ENCODE measurements around the gene DCXR.

Gene DCXR

DNA sequence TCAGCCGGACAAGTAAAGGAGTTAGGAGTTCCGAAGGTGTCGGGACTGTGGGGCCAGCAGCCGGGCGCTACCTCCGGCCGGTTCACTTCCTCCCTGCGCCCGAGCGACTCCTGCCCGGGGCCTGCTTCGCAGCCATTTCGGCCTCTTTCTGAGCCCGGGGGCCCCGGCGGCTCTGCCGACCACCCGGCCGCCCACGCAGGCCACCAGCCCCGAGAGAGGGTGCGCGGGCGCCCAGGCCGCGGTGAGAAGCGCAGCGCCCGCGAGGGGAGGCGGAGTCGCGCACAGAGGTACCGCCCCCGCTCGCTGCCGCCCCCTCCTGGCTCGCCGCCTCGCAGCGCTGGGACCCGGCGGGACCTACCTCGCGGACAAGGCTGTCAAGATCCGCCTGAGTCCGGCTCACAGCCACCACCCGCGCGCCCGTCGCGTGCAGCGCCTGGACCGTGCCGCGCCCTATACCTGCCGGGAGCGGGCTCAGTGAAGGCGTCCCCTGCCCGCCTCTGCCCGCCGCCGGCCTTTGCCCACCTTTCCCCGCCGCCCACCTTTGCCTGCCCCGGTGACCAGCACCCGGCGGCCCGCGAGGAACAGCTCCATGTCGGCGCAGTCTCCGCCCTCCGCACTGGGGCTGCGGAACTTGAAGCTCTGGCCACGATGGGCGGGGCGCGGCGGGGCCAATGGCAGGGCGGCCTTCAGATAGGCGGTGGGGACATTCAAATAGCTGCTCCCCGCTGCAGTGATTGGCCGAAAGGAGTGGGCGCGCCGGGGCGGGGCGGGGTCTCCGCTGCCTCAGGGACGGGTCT, at the start of gene DCXR:
Gene DCXR, minus strand, starts transcription at position 606 of the 797 bp plus-strand sequence. Its CDS starts 15 bp downstream, at position 591.
- DNase-seq = peak; percentile 96

DNA sequence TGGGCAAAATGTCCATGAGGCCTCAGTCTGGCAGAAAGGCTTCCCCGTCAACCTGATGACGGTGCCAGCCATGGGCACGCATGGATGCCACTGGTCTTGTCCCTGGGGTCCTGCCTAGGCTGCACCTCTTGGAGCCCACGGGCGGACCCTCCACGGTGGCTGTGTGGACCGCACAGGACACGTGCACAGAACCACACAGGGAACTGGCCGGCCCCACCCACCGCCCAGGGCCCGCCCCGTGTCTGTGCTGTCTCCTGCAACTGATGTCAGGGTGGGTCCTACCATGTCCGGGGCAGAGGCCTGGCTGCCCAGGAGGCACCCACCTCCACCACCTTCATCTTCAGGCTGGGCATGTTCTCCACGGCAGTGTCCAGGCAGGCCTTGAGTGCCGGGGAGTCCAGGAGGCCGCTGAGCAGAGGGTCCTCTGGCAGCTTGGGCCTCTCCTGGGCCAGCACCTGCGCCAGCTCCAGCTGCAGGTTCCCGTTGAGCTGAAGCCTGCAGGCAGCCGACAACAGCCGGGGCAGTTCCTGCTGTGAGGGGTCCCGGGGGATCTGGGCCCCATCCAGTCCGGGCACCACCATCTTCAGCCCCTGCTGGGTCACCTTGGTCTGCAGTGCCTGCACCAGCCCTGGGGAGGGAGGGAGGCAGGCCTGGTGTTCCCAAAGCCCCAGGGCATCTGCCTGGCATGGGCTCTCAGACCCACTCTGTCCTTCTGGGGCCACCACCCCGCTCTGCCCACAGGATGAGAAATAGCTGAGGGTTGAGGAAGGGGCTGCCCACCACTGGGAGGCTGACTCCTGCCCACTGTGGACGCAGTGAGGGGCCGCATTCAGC, 48.7 kb upstream of the DCXR start:
- no peak for DNase-seq

DNA sequence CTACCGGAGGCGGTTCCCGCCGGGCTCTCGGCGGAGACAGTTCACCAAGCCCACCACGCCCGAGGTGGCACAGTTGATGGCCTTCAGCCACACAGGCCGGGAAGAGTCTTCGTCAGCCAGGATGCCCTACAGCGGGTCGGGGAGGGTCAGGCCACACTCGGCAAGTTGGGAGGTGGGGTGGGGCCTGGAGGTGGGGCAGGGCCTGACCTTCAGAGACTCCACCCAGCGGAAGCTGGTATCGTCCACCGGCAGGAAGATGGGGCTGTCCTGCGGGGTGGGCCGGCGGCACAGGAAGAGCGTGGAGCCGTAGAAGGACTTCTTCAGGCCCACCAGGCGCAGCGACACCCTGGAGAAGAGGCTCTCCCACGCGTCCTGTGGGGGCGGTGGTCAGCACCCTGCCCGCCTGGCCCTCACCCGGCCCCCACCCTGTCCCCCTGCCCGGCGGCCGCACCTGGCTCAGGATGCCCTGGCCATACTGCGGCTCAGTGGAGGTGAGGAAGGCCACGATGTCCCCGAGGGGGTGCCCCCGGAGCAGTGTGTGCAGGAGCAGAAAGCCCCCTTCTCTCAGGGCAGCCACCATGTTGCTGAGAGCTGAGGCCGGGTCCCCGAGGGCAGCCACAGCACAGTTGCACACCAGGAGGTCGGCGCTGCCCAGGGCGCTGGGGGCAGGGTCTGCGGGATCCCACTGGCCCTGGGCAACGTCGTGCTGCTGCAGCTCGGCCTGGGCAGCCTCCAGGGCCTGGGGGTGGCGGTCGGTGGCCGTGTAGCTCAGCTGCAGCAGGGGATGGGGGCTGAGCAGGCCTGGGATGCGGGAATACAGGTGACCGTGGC, 47.7 kb upstream of the DCXR start:
- DNase-seq = no peak

DNA sequence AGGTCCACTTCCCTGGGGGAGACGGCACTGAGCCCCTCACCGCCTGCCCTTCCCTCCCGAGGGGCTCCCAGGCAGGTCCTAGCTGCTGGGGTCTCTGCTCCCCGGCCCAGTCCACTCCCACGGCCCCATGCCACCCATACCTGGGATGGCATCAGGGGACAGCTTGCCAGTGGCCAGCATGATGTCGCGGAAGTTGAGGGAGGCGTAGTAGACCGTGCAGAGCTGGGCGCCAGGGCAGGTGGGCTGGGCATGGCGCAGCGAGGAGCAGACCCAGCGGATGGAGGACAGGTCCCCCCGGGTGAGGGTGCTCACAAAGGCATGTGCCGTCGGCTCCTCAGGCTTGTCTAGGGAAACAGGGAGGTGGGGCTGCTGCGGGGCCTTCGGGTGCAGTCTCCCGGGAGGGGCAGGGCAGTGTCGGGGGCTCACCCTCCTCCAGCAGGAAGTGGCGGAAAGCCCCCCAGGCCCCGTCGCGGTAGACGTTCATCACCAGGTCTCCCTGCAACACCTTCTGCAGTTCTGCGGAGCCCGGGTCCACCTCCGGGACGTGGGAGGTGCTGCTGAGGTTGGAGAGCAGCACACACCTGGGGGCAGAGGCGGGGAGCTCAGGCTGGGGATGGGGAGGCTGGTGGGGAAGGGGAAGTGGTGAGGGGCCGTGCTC, 47.0 kb upstream of the DCXR start:
- no peak for DNase-seq

DNA sequence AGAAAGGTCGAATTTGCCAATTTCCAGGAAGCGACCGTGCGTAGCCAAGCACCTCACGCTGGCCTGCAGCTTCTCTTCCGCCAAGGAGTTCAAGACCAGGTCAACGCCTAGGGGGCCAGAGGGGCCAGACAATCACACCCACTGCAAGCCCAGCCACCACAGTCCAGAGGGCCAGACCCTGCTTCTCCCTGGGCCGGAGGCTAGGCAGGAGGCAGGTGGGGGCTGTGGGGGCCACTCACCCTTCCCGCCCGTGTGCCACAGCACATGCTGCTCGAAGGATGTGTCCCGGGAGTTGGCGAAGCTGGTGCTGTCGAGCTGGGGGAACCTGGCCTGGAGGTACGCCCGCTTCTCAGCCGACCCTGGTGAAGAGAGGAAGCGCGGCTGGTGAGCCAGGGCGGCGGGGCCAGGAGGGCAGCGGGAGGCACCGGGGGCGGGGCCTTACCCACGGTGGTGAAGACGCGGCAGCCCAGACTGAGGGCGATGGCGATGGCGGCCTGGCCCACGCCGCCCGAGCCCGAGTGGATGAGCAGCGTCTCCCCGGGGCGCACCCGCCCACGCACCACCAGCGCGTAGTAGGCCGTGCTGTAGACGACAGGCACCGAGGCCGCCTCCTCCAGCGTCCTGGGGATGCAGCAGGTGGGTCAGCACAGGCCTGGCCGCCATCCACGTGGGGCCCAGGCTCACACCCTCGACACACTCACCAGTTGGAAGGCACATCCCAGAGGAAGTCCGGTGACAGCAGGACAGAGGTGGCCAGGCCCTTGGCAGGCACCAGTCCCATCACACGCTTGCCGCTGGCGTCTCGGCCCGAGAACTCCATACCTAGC, 46.2 kb upstream of the DCXR start:
- no peak for DNase-seq

DNA sequence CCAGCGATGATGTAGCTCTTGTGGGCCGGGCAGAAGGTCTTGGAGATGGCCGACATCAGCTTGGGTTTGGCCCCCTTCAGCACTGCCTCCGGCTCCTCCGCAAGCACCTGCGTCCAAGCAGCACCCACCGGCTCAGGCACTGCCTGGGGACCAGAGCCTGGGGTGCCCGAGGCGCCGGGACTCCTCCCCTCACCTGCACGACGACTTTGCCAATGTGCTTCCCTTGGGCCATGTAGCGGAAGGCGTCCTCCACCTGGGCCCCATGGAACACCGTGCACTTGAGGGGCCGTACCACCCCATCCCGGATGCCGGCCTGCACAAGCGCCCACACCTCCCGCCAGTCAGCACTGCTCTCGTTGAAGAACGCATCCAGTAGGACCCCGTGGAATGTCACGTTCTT, 45.5 kb upstream of the DCXR start:
- DNase-seq = no peak

DNA sequence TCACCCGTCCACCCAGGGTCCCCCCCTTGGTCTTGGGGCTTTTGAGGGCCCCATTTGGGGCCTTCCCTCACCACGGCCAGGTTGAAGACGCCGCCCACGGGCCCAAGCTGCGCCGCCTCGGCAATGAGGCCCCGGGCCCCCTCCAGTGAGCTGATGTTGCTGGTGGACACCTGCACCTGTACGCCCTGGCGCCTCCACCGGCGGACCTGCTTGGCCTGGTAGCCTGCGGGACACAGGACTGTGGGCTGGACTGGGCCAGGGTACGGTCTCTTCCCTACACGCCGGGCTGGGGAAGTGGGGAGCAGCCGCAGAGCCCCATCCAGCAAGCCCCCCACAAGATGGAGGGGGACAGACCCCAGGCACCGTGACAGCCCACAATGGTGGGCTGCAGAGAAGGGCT, 45.0 kb upstream of the DCXR start:
- DNase-seq = no peak

DNA sequence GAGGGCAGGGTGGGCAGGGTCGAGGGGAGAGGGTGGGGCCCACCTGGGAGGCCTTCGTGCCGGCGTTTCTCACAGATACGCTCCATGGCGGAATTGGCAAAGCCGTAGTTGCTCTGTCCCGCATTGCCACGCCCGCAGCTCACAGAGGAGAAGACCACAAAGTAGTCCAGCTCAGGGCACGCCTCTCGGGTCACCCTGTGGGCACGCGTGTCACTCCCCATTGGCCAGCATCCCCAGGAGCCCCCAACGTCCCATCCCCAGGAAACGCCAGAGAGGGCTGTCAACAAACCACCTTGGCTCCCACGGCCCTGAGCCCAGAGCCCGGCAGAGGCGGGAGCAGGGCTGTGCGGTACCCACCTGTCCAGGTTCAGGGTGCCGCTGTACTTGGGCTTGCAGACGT, 44.5 kb upstream of the DCXR start:
- DNase-seq = no peak

DNA sequence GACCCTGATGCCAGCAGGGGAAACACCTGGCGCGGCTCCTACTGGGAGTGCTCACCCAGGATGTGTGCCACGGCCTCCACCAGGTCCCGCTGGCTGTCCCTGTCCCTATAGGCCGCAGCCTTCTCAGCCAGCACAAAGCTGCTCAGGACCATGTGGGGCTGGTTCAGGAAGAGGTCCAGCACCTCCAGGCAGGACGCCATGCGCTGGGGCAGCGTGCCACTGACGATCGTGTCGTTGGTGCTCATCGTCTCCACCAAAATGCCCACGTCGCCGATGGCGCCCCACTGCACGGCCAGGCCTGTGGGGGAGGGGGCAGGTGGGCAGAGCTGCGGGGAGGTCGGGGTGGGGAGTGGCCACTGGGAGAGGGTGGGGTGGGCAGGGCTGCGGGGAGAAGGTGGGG, 44.0 kb upstream of the DCXR start:
- DNase-seq = no peak

DNA sequence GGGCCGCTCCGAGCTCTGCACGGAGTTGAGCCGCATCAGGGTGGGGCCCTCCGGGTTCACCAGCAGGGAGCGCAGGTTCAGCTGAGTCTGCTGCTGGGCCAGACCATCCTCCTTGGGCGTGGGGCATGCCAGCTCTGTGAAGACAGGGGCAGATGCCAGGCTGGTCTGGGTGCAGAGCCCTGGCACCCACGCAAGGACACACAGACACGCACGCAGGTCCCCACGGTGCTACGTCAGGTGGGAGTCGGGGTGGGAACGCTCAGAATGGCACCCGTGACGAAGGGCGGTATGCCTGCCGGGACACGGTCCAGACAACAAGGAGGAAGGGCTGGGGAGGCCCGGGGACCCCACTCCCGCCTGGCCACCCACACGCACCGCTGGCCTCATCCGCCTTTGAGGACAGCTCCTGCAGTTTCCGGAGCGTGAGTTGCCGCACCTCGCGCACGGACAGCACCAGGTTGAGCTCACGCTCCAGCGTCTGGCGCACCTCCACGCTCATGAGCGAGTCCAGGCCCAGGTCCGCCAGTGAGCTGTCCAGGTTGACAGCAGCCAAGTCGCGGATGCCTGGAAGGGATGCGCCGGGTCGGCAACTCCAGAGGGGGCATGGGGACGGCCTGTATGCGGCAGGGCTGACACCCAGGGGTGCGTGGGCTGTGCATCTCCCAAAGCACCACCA, 43.4 kb upstream of the DCXR start:
- no peak for DNase-seq

DNA sequence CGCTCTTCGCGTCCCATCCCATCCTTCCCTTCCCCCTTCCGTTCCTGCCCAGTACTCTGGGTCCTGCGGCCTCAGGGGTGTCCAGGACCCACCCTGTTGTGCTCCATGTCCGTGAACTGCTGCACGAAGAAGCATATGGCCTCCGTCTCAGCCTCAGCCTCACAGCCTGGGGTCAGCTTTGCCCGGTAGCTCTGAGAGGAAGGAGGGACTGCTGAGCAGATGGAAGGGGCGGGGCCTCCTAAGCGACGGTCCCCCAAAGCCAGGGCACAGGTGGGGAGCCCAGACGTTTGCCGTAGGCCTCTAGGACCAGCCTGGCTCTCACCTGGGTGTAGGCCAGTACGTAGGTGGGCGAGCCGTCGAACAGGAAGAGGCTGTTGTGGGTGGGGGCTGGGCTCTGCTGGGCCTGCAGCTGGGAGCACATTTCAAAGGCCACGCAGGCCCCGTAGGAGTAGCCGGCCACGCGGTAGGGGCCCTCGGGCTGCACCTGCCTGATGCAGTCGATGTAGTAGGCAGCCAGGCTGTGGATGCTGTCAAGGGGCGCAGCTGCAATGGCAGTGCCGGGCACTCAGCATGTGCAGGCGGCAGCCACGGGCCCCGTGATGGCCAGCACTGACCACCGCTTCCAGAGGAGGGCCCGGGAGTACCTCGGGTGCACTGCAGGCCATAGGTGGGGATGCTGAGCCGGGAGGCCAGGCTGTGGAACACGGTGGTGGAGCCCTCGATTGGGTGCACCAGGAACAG, 42.7 kb upstream of the DCXR start:
- DNase-seq = no peak

DNA sequence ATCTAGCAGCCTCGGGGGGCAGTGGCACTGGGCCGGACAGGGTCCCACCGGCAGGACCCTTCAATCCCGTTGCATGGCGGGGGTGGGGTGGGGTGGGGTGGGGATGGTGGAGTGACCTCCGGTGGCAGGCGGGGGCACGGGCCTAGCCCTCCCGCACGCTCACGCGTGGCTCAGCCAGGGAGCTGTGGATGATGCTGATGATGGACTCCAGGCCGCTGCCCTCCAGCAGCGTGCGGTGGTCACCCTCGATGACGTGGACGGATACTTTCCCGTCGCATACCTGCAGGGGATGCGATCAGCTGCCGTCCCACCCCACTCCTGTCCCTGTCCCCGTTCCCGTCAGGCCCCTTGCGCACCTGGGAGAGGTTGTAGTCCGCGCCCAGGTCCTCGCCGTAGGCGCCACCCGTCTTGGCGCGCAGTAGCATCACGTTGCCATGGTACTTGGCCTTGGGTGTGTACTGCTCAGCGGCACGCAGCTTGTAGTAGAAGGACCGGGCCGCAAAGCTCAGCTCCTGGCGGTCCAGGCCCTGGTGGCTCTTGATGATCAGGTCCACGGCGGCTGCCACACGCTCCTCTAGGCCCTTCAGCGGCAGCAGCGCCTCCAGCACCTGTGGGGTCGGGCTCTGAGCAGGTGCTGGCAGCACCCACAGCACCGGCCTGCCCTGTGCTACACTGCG, 41.6 kb upstream of the DCXR start:
- DNase-seq = no peak

DNA sequence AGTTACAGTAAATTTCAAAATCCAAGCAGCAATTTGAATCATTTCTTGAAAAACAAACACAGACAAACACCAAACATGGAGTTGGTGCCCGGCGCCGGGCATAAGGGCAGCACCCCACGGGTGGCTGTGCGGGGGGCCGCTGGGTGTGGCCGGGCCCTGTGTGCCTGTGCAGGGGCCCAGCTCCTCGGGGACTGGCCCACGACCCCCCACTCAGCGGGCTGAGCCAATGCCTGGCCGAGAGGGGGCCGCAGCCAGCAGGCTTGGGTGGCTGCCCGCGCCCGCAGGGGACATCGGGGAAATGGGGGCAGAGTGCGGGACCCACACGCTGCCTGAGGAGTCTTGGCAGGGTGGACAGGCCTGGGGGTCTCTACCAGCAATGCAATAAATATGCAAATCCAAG, 40.9 kb upstream of the DCXR start:
- DNase-seq = no peak

DNA sequence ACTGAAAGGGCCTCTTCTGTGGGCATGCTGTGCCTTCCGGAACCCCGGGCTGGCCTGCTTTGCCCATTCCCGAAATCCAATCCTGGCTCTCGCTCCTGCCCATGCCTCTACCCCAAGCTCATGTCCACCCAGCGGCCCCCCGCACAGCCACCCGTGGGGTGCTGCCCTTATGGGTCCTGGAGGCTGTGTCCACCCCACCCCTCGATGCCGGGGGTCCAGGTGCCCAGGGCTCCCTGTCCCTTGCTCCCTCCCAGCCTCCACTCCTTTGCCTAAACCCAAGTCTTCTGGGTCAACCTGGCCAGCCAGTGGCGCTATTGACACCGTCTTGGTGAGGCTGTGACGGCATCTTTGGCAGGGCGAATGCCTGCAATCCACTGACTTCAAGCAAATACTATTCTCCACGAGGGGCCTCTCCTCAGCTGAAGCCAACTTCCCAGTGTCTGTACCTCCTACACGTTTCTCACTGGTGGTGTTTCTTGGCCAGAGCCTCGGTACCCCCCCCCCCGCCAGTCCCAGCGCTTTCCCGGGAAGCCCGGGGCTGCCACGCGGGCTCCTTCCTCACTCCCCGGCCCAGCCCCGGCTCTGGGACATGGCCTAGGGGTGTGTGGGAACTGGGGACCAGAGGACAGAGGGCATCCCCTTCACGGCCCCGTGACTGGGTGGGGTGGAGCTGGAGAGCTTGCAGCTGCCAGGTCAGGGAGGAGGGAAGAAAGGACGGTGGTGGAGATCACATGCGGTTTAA, 40.3 kb upstream of the DCXR start:
- no peak for DNase-seq

DNA sequence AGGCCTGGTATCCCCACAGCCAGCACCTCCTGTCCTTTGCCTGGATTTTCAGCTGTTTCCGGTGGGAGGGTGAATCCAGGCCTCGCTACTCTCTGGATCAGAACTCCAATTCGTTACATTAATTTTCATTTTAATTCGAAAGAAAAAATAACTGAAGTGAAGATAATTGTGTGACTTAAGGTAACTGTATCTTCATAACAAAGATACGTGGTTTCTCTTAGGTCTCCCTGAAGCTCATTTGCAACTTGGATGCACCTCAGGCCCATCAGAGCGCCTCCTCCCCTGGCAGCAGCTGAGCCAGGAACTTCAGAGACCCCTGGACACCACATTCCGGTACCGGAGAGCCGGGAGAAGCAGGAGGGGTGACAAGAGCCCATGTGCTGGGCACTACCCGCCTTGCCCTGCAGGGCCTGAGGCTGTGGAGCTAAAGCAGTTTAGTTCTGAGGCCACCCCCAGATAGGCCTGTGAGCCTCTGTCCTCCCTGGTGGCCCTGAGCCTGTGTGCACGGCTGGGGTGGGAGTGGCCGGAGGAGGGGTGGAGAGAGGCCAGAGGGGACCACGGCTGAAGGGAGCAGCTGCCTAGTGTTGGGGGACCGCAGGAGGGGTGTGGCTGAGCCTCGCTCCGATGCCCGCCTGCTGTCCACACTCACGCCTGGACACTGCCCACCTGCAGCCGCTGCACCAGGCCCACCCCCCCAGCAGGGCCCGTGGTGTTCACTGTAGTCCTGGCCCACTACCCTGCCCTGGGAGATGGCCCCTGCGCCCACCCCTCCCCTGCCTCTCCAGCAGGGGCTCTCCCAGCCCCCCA, 39.5 kb upstream of the DCXR start:
- DNase-seq = no peak

DNA sequence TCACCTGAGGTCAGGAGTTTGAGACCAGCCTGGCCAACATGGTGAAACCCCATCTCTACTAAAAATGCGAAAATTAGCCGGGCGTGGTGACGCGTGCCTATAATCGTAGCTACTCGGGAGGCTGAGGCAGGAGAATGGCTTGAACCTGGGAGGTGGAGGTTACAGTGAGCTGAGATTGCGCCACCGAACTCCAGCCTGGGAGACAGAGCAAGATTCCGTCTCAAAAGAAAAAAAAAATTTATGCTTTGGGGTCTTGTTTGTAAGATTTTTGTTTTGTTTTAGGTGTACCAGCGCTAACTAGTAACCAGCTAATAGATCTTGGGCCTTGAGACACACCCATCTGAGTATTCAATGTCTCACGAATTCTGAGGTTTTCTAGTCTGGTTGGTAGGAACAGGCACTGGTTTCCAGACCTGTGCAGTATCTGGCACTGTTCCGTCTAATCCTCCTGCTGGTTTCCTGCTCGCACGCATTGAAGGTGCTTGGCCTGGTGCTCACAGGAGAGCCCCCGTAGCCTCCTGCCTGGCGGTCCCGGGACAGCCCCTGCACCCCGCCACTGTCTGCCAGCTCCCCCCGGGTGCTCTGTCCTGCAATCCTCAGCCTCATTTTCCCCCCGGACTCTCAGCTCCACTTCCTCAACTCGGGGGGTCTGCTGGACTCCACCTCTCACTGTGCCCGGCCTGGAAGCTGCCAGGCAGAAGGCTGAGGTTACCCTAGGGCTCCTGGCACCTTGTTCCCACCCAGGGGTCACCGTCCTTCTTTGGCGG, 38.7 kb upstream of the DCXR start:
- no peak for DNase-seq

DNA sequence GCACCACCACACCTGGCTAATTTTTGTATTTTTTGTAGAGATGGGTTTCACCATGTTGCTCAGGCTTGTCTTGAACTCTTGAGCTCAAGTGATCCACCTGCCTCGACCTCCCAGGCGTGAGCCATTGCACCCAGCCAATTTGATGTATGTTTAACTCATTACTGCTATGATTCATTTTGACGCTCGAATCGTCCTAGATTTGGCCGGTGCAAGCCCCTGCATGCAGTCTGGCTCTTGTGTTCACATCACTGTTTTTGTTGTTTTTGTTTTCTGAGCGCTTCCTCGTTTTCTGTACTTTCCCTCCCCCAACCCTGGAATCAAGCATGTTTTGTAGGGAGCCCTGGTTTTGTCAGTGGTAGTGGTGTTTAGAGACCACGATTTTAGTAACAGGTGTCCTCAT, 35.9 kb upstream of the DCXR start:
- no peak for DNase-seq

DNA sequence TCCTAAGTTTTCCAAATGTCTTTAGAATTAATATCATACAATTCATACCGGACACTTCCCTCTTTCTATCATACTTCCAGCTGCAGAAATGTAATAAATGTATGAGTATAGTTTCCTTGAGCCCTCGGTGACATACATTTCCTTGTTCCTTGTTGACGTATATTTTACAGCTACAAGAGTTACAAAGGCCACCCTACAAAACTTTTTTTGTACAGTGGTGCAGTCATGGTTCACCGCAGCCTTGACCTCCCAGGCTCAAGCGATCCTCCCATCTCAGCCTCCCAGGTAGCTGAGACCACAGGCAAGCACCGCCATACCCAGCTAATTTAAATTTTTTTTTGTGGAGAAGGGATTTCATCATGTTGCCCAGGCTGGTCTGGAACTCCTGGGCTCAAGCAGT, 35.3 kb upstream of the DCXR start:
- DNase-seq = no peak
